G401 (cell line): ENCODE measurements around the gene R3HDML. TPM values are rescaled to one million over a fixed set of nuclear protein-coding genes. Genes with fewer than 3 reads are reported as not detected.

Experiments used
- DNase-seq: peaks from one replicate; pipeline ENCODE4 v3.0.0-alpha.2; 2015; ENCODE audit warnings: low spot score
- in situ Hi-C: cut with HindIII; loops from 2 replicates; pipeline ENCODE4 v1.10.0; 2016; ENCODE audit warnings: low sequenced_read_pairs, mixed read lengths
- total RNA-seq: library from RNA; depleted of rRNA; stranded (reverse); fragments of >200 nt; shearing (Covaris generic); gene quantifications from 2 replicates; pipeline ENCODE4 v1.2.3, GENCODE V29; 2014

Gene R3HDML
- total RNA-seq, 1 experiment from 2014 or later = not detected

DNA sequence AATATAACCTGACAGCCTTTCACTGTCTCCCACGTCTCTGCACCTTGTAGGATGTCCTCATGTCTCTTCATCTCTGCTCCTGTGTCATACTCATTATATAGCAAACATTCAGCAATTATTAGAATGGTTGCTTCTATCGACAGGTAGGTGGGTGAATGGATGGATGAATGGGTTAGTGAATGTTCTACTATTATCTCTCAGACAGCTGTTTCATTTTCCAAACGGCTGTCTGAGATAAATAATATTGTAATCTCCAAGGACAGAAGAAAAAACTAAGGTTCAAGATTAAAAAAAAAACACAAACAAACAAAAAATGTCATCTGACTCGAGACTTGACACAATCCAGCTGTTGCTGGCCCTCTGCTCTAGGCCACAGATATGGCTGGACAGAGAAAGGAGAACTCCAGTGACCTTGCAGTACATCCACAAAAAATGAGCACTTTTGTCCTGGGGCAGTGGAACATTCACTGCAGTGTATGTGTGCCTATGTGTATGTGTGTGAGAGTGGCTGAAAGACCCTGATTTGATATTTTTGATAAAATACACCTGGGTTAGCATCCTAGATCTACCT, 20.8 kb downstream of the R3HDML start:
- no peak for DNase-seq
- in situ Hi-C loops = no loop called here

DNA sequence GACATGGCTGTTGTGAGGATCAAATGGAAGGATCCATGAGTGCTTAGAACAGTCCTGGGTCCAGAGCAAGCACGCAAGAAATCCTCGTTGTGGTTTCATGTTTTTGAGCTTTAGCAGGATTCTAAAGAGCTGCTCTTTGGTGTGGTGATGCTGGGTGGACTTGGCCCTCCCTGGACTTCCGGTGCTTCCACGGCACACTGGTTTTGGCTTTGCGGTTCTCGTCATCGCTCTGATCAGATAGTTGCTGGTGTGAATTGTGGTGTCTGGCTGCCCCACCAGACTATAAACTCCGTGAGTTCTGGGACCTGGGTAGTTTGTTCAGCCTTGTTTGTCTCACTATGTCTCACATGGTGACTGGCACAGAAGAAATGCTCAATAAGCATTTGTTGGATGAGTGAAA, 21.9 kb downstream of the R3HDML start:
- in situ Hi-C loops = no loop called here
- DNase-seq = no peak

DNA sequence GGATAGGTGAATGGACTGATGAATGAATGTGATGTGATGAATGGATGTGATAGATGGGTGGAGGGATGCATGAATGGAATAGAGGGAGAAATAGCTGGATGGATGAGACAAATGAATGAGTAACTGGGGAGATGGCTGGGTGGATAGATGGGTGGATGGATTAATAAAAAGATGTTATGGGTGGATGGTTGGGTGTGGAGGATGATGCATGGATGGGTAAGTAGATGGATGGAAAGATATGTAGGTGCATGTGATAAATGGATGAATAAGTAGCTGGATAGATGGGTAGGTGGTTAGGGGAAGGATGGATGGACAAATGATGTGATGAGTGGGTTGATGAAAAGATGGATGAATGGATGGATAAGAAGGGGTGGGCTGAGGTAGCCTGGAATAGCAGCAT, 23.4 kb downstream of the R3HDML start:
- no peak for DNase-seq
- in situ Hi-C loops = no loop called here

DNA sequence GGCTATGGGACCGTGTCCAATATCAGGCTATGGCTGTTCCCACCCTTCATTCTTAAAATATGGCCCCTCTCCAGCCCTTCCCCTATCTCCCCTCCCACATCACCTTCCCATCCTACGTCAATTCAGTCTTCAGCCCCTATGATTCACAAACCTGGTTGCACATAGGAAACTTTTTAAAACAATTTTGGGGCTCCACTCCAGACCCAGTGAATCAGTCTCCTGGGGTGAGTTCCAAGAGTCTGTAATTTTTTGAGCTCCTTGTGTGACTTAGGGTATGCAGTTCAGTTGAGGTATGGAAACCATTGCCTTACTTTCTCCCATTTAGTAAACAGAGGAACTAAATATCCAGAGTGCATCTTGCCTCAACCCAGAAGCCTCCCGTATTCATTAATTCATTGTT, 24.2 kb downstream of the R3HDML start:
- in situ Hi-C loops = no loop called here
- DNase-seq = no peak

DNA sequence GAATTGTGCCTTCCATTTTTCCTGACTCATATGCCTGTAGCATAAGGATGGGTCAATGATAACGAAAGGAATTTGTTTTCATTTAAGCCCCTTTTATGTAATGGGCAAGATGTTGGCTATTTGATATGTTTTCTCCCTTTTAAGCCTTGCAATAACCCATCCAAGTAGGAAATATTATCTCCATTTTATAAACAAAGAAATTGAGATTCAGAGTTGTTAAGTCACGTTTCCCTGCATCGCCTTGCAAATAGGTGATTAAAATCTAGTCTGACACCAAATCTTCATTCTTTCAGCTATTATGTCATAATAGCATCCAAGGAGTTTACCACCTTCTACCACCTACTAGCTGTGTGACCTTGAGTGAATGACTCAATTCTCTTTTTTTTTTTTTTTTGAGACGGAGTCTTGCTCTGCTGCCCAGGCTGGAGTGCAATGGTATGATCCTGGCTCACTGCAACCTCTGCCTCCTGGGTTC, 25.7 kb downstream of the R3HDML start:
- in situ Hi-C loops = no loop called here
- no peak for DNase-seq

DNA sequence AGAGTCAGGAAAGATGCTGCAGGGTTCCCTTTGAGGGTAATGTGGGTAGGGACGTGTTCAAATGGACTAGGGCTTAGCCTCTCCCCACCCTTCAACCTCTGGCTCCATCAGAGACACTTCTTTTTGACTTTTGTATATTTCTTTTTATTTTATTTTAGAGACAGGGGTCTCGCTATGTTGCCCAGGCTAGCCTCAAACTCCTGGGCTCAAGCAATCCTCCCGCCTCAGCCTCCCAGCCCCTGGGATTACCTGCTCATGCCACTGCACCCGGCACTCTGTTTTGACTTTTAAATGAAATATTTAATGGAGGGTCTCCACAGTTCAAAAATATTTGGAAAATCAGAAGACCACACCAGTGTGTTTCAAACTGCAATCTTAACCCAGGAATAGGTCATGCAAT, 27.2 kb downstream of the R3HDML start:
- DNase-seq = no peak

DNA sequence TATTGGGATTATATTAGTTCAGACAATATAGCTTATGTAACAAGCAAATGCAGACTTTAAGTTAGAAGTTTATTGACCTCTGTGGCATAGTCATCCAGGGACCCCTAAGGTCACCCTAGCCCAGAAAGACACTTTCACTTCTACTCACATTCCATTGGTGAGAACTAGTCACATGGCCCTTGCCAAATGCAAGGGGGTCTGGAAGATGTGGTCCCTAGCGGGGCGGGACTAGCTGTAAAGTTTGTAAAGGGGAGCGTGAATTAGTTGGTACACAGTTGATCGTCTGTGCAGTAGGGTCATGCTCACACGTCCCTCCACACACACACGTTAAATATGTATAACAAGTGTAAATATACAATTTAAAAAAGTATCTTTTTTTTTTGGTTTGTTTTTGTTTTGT, 27.9 kb downstream of the R3HDML start:
- DNase-seq = no peak
- in situ Hi-C loops = no loop called here

More for the DNA sequence above, 27.2 kb downstream of the R3HDML start:
- in situ Hi-C loops = no loop called here

DNA sequence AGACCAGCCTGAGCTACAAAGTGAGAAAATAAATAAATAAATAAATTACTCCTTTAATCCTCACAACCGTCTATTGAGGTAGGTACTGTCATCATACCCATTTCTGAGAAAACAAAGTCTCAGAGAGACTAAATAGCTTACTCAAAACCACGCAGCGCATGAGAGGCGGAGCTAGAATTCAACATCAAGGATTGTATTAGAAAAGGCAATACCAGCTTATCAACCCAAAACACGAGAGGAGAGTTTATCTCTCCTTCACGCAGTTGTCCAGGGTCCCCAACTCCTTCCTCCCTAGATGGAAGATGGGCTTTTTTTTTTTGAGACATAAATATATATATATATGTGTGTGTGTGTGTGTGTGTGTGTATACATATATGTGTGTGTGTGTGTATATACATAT, 30.9 kb downstream of the R3HDML start:
- no peak for DNase-seq
- in situ Hi-C loops = no loop called here

DNA sequence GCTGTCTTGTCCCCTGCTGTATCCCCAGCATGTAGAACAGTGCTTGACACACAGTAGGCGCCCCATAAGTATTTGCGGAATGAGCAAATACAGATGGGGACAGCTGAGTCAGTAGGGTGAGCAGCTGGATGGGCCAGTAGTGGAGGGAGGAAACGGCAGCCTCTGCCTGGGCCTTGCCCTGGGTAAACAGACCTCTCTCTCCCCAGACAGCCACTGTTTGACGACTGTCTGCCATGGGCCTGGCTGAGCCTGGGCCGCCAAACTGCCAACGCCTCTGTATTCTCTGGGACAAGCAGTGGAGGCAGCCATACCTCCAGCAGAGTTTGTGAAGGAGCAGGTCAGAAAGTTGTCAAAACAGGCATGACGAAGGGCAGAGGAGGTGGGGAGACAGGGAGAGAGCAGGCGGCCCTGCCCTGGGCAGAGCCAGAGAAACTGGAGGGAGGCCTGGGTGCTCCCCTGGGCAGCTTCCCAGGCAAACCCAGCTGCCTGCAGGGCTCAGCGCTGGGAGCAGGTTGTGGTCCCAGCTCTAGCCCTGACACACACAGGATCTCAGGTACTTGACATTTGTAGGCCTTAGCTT, 33.9 kb downstream of the R3HDML start:
- no peak for DNase-seq
- in situ Hi-C loops = no loop called here

DNA sequence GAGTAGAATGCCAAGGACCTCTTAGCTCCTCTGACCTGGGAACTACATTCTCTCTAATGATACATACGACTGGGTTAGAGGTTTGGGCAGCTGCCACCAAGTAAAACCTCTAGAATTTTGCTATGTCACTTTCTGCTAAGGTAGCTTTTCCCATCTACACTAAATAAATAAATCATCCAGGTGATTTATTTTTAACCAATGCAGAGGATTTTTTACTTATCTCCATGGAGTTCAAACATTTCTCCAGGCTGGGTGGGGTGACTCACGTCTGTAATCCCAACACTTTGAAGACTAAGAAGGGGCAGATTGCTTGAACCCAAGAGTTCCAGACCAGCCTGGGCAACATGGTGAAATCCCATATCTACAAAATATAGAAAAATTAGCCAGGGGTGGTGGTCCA, 45.8 kb downstream of the R3HDML start:
- no peak for DNase-seq

DNA sequence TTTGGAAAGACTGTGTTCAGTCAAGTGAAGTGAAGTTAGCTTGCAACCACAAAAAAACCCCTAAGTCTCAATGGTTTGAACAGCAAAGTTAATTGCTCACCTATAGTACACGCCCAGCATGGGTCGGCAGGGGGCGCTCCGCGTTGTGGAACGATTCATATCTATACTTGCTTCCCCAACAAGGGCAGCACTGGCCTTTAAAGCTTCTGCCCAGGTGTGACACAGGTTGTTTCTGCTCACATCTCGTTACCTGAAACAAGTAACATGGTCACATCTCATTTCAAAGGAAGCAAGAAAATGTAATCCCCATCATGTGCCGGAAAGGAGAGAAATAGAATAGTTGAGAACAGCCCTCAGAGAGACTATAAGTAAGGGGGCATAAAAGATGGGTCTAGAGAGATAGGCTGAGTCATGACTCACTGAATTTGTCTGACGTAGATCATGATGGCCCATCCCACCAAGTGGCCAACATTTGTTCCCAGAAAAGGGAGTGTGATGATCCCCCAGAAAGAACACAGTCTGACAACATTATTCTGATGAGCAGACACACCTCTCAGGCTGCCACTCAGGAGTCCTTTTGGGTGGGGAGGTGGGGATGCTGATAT, 47.7 kb downstream of the R3HDML start:
- in situ Hi-C loops = no loop called here
- DNase-seq = peak; percentile 72

More for the DNA sequence above, 45.8 kb downstream of the R3HDML start:
- in situ Hi-C loops = no loop called here

DNA sequence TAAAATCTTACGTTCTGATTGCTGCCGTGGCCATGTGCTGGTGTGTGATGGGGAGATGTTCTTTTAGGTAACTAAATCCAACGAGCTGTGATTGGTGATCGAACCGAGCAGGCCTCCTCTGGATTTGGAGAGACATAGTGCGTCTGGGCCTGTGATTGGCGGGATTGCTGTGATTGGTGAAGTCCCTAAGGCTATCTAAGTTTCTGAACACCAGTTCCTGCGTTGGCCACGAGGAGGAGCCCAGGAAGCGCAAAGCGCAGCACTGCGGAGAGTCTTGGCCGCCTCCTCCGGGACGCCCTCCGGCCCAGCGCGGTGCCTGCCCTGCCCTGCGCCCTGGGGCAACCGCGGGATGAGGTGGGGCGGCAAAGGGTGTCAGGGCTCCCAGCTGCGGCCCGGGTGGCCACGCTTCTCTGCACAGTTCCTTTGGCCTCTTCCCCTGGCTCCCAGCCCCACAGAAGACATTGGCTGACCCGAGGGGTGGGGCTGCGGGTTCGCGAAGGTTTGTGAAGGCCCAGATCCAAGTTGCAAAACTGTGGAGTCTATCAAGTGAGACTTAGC, 51.7 kb downstream of the R3HDML start:
- in situ Hi-C loops = no loop called here

DNA sequence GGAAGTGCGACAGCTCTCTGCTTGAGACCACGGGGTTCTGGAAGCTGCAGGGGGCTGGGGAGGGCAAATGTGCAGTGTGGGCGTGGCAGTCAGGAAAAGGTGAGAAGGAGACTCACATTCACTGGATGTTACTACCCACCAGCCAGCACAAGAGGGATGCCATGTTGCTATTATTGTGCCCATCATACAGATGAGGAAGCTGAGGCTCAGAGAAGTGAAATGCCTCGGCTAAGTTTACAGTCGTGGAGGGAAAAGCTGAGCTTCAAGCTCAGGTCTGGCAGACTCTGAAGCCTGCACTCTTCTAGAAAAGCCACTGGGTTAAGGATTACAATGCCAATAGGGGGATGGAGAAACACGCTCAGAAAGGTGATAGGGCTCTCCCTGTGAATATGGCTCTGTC, 53.0 kb downstream of the R3HDML start:
- no peak for DNase-seq
- in situ Hi-C loops = loop anchor here (10.0 kb wide), 2 partner anchors 75 to 195 kb away; no protein-coding TSS in a partner anchor

More for the DNA sequence above, 51.7 kb downstream of the R3HDML start:
- DNase-seq = peak; percentile 38

DNA sequence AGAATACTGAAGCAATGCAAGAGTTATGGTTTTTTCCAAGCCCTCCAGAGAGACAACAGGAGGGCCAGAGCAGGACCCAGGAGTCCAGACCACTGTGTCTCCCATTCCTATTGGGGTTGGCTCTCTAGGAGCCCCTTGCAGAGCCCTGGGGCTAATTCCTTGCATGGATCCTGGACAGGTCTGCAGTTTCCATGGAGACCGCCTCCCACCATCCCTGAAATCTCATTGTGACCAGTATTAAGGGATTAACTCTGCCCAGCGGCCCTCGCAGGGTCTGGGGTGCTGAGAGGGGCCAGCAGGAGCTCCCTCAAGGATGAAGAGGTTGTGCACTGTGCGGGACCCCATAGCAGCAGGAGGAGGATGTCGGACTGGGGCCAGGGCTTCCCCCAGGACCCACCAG, 53.4 kb downstream of the R3HDML start:
- in situ Hi-C loops = loop anchor here (10.0 kb wide), 2 partner anchors 75 to 195 kb away; no protein-coding TSS in a partner anchor

DNA sequence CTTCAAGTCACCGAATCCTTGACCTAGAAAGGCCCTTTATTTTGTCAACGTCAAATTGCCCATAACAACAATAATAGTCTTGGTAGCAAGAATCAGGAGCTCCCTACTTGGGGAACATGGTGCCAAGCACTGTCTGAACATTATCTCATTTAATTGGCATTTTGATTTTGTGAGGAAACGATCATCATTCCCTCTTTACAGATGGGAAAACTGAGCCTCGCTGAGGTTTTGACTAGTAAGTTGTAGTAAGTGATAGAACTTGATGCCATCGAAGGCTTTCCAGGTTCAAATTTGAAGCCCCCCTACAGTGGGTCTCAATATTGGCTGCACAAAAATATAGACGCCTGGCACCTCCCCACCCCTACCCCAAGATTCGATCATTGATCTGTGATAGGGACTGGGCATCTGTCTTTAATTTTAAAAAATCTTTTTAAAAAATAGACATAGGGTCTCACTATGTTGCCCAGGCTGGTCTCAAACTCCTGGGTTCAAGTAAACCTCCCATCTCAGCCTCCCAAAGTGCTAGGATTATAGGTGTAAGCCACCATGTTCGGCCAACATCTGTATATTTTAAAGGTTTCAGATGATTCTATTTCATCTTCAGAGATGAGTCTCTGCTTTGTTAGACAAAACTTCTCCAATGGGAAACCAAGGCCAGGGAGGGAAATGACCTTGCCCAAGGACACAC, 55.4 kb downstream of the R3HDML start:
- in situ Hi-C loops = loop anchor here (10.0 kb wide), 2 partner anchors 73 to 197 kb away; no protein-coding TSS in a partner anchor
- no peak for DNase-seq

More for the DNA sequence above, 53.4 kb downstream of the R3HDML start:
- no peak for DNase-seq

DNA sequence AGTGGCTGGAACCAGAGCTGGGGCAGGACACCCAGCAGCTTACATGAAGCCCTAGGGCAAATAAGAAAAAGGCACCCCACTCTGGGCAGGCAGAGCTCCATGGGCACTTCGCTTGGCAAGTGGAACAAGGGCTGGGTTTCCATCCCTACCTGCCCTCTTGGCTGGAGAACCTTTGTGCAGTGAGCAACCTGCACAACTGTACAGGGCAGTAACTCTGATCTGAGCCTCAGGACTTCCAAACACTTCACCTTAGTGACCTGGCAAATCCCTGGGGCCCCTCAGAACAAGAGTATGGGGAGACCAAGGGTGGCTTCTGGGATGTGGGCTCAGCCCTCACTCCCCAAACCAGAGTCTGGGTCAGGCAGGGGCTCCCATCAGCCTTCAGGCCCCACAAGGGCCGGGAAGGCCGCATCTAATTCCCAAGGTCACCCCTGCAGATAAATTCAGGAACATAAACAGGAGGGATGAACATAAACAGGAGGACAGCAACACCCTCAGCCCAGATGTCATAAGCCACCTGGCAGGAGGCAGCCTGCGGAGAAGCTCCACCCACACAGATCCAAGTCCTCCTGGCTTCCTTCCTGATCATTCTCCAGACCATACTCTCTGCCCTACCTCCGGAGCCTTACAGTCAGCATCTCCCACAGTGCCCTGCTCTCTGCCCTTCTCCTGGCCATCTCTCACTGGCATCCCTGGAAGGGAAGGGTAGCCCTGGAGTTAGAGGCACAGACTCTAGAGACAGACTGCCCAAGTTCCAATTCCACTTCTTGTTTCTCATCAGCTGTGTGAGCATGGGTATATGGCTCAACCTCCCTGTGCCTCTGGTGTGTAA, 56.1 kb downstream of the R3HDML start:
- in situ Hi-C loops = loop anchor here (10.0 kb wide), 2 partner anchors 72 to 198 kb away; no protein-coding TSS in a partner anchor
- DNase-seq = no peak

DNA sequence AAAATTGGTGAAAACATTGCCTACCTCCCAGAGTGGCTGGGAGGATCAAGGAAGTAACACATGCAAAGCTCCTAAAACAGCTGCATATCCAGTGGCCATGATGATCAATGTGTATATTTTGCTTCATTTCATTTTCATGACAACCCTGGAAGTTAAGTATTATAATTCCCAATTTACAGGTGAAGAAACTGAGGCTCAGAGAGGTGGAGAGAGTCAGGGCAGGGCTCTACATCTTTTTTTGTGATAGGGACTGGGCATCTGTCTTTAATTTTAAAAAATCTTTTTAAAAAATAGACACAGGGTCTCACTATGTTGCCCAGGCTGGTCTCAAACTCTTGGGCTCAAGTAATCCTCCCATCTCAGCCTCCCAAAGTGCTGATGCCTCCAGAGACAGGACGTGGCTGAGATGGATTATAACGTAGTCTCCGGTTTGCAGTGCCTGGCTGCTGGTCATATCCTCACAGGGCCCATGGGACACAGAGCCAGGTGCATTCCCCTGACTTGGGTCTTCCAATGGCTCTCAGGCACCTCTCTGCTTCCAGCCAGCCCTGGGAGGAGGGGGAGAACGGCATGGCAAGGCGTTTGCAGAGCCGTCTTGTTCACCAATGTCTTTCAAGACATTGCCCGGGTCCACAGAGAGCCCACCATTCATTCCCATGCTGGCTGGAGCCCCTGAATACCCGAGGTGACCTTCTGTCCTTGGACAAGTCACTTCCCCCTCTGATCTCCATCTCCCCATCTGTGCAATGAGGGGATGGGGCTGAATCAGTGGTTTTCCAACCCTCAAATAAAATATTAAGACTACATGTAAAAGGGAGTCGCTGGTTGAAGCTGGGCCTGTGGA, 57.0 kb downstream of the R3HDML start:
- DNase-seq = no peak

DNA sequence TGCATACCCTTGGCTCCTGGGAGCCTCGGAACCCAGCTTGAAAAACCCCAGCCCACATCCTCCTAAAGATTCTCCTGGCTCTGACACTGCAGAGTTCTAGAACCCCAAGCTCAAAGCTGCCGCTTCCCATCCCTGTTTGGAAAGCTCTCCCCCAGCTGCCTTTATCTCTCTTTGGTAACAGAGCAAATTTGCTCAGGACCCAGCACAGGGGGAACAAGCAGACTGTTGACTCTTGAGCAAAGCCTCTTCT, 57.5 kb downstream of the R3HDML start:
- DNase-seq = no peak
- in situ Hi-C loops = loop anchor here (10.0 kb wide), 2 partner anchors 70 to 200 kb away; no protein-coding TSS in a partner anchor

More for the DNA sequence above, 57.0 kb downstream of the R3HDML start:
- in situ Hi-C loops = loop anchor here (10.0 kb wide), 2 partner anchors 71 to 199 kb away; no protein-coding TSS in a partner anchor
